HG03103 (cell line): Measurements from ENCODE around the gene FAM156B.
A peak's percentile ranks its signal among the peaks of the same experiment; 100 is the strongest.
"Not testable (repeated sequence)": the region's sequence is repeated elsewhere in the genome, so short reads cannot be mapped to it uniquely, and the experiment has no call there.

Experiments
- ATAC-seq: cut with Tn5 transposase; IDR thresholded peaks from one replicate; pipeline ENCODE4 v1.9.1; 2021; ENCODE audit warnings: low read depth; ENCODE audit not compliant: unreplicated experiment

The FAM156B gene

DNA sequence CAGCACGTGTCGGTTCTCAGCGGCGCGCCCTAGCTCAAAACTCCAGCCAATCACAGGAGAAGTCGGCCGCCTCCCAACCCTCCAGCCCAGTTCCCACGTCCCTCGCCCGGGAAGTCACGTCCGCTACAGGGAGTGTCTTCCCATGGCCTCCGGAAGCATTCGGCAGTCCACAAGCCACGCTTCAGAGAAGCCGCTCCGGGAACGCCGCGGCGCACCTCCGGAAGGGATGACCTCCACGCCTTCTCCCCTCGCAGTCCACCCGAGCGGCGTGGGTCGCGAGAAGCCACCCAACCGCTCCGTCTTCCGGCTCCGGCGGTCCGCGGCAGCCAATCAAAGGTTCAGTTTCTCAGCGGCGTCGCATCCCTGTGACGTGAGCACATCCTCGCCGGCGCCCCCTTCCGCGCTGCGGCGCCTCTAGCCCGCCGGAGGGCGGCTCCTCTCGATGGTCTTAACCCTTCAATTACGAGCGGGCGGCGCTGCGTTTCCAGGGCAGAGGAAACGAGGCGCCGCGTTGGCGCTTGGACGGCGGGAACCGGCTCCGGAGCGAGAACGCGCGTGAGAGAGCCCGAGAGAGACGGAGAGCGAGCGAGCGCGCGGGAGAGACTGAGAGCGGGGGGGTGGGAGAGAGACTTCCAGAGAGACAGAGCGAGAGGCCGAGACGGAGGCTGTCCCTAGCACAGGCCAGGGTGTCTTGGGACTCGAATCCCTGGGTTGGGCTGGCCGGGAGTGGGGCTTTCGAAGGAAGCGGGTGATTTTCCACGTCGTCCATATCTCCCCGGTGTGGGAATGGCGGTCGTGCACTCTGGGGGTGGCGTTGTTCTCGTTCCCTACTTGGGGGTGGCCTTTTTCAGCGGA, at the start of gene FAM156B:
Gene FAM156B (plus strand): TSS at position 476 of the 855 bp plus-strand sequence. CDS start 9,896 bp downstream, outside the sequence.
- peak; percentile 80 for ATAC-seq

GRCh38 chrX:52852110-52852860, 44.8 kb upstream of the FAM156B start:
- ATAC-seq: no peak

GRCh38 chrX:52856991-52857525, 40.1 kb upstream of the FAM156B start:
- ATAC-seq: not testable (repeated sequence)

GRCh38 chrX:52865343-52865998, 31.7 kb upstream of the FAM156B start:
- ATAC-seq: no peak

DNA sequence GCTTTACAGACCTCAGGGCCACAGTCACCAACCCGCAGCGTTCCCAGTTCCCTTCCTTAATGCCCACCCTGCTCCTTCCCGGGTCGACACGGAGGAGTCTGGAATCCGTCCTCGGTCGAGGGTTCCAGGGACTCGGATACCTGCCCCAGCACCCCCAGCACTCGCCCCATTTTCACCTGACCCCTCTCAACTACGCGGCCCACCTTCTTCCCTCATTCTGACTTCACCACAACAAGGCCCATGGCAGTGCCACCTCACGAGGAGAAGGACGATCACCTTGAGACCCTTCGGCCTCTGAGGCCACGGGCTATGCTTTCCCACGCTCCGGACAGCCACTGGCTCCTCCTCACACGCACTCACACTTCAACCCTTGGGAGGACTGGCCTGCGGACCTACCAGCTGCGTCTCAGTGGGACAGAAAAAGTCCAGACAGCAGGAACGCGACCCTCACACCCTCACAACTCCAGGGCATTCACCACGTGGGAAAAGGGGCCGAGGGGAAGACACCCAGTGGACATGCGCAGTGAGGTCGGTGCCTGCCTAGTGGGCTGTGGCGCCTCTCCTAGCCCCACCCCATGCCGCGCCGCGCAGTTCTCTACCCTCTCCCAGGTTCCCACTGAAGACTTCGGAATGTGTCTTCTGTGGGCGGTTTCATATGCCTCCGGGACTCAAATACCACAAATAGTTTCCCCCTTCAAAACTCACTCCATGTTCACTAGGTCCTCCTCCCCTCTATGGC, 29.4 kb upstream of the FAM156B start, which contains the start of gene XAGE3:
Gene XAGE3 (minus strand): TSS at position 474 of the 739 bp plus-strand sequence. CDS start 950 bp downstream, outside the sequence.
- ATAC-seq: no peak

GRCh38 chrX:52870046-52870445, 27.1 kb upstream of the FAM156B start:
- no peak for ATAC-seq

- ATAC-seq: not testable (repeated sequence)
These were observed 23.3 kb upstream of the FAM156B start for GRCh38 chrX:52873825-52874224.

DNA sequence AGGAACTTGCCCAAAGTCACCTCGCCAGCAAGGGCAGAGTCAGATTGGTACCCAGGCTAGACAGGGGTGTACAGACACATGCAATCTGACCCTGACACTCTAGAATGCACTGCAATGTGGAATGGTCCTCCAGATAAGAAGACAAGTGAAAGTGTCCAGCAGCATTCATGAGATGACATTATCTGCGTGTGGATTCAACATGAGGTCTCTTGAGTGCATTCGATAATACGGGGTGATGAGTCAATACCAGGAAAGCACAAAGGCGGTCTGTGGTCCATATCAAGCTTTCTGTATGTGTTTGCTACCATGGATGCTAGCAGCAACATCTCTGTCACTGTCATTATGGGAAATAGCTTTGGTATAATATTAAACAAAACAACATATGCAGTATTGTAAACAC, 22.5 kb upstream of the FAM156B start:
- no peak for ATAC-seq

DNA sequence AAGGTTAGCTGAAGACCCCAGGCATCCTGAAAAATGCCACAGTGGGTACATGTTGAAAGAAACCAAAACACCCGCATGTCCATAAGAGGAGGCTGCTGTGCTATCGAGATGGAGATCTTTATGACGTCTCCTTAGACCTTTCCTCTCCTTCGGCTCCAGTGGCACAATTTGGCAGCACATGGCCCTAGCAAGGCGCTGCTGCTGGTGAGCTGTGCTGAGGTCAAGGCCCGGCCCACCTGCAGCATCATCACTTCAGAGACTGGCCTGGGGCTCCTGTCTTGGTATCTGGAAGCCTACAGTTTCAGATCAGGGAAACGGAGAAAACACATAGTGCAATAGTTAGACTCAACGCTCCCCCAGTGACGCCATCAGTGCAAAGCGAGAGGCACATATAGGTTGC, 21.7 kb upstream of the FAM156B start:
- not testable (repeated sequence) for ATAC-seq

- ATAC-seq: not testable (repeated sequence)
These were observed 20.7 kb upstream of the FAM156B start for GRCh38 chrX:52876386-52876785.

DNA sequence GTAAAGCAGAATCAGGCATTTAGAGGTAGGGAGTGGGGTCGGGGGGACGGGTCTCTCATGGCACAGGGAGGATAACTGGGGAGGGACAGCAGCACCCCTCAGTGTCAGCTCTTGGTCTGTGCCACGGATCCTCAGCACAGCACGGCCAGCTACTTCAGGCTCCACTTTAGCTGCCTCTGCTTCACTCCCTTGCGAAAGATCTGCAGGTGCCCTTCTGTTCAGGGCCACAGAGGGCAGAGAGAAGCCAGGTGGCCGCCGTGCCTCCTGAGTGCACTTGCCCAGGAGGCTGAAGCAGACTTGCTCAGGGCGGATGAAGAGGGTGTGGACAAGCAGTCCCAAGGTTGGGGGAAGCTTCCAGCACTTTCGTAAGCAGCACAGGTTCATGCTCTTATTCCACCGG, 9.7 kb upstream of the FAM156B start:
- not testable (repeated sequence) for ATAC-seq

- ATAC-seq: not testable (repeated sequence)
These were observed 9.0 kb upstream of the FAM156B start for GRCh38 chrX:52888090-52888489.

- ATAC-seq: not testable (repeated sequence)
These were observed 692 bp upstream of the FAM156B start for GRCh38 chrX:52896438-52896837.

- ATAC-seq: not testable (repeated sequence)
These were observed 8.4 kb downstream of the FAM156B start for GRCh38 chrX:52905531-52905930.

GRCh38 chrX:52906072-52906471, 8.9 kb downstream of the FAM156B start:
- ATAC-seq: not testable (repeated sequence)

DNA sequence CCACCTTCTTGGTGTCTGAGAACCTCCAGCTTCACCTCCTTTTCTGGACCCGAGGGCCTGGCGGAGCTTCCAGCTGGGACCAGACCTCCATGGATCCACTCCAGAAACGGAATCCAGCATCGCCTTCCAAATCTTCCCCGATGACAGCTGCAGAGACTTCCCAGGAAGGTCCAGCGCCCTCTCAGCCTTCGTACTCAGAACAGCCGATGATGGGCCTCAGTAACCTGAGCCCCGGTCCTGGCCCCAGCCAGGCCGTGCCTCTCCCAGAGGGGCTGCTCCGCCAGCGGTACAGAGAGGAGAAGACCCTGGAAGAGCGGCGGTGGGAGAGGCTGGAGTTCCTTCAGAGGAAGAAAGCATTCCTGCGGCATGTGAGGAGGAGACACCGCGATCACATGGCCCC, 10.0 kb downstream of the FAM156B start:
- not testable (repeated sequence) for ATAC-seq

GRCh38 chrX:52907900-52908299, 10.8 kb downstream of the FAM156B start:
- ATAC-seq: not testable (repeated sequence)

- ATAC-seq: not testable (repeated sequence)
These were observed 12.3 kb downstream of the FAM156B start for GRCh38 chrX:52909313-52909969.

DNA sequence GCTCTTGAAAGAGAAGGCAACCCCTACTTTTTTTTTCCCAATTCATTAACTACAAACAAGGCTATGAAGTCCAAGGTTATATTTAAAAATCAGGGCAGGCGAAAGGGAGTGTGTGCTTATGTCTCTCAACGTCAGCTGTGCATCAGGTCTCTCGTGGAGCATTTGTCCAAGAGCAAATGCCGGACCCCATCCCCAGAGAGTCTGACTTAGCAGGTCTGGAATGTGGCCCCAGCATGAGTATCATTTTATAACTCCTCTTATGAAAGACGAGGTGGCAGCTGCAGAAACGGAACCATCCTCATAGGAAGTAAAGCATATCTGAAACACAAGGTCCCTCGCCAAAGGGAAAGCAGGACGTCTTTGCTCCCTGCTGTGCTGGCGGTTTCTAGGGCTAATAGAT, 16.6 kb downstream of the FAM156B start:
- not testable (repeated sequence) for ATAC-seq
